GM23248 (cell line): ENCODE measurements around the gene JSRP1. TPM values are rescaled to one million over a fixed set of nuclear protein-coding genes. Genes with fewer than 3 reads are reported as not detected.

Experiments
- DNase-seq: peaks from one replicate; pipeline ENCODE4 v3.0.0-alpha.2; 2015
- H2AFZ ChIP-seq: fragments of 200-600 bp; sonication (generic); 2 replicates; pipeline ENCODE4 v1.6.1; 2016; ENCODE audit warnings: antibody characterized with exemption
- H3F3A ChIP-seq: fragments of 200-600 bp; sonication (generic); 2 replicates; pipeline ENCODE4 v1.6.1; 2016; ENCODE audit warnings: mild to moderate bottlenecking, antibody characterized with exemption, mixed run types; ENCODE audit not compliant: insufficient read depth
- H3K27ac ChIP-seq: fragments of 200-600 bp; sonication (generic); 2 replicates; pipeline ENCODE4 v1.5.1; 2016; ENCODE audit warnings: mild to moderate bottlenecking
- H3K27me3 ChIP-seq: fragments of 200-600 bp; sonication (generic); replicated peaks from 2 replicates; pipeline ENCODE4 v1.6.1; 2016; ENCODE audit warnings: mild to moderate bottlenecking; ENCODE audit not compliant: insufficient read depth
- H3K36me3 ChIP-seq: fragments of 200-600 bp; sonication (generic); 2 replicates; pipeline ENCODE4 v1.6.1; 2016; ENCODE audit warnings: low read depth, mild to moderate bottlenecking
- H3K4me1 ChIP-seq: fragments of 200-600 bp; sonication (generic); 2 replicates; pipeline ENCODE4 v1.6.1; 2016; ENCODE audit warnings: mild to moderate bottlenecking; ENCODE audit not compliant: insufficient read depth
- H3K4me2 ChIP-seq: fragments of 200-600 bp; sonication (generic); one replicate; pipeline ENCODE4 v1.6.1; 2016; ENCODE audit warnings: mild to moderate bottlenecking; ENCODE audit not compliant: unreplicated experiment
- H3K4me3 ChIP-seq: fragments of 200-600 bp; sonication (generic); 2 replicates; pipeline ENCODE4 v1.5.1; 2016; ENCODE audit warnings: mild to moderate bottlenecking
- H3K79me2 ChIP-seq: fragments of 200-600 bp; sonication (generic); 2 replicates; pipeline ENCODE4 v1.6.1; 2016; ENCODE audit warnings: mild to moderate bottlenecking; ENCODE audit not compliant: insufficient read depth
- H3K9ac ChIP-seq: fragments of 200-600 bp; sonication (generic); 2 replicates; pipeline ENCODE4 v1.6.1; 2016; ENCODE audit warnings: mild to moderate bottlenecking
- H3K9me2 ChIP-seq: fragments of 200-600 bp; sonication (generic); 2 replicates; pipeline ENCODE4 v1.6.1; 2016; ENCODE audit warnings: mixed run types, mild to moderate bottlenecking, moderate library complexity; ENCODE audit not compliant: insufficient read depth
- H3K9me3 ChIP-seq: fragments of 200-600 bp; sonication (generic); one replicate; pipeline ENCODE4 v1.6.1; 2017; ENCODE audit warnings: low read depth
- H4K20me1 ChIP-seq: fragments of 200-600 bp; sonication (generic); 2 replicates; pipeline ENCODE4 v1.6.0; 2016; ENCODE audit not compliant: insufficient read depth
- EZH2 ChIP-seq: fragments of 200-600 bp; sonication (generic); IDR thresholded peaks from 2 replicates; pipeline ENCODE4 v1.6.1; 2018; ENCODE audit warnings: antibody characterized with exemption, mild to moderate bottlenecking; ENCODE audit not compliant: insufficient read depth, poor library complexity, severe bottlenecking
- EZH2phosphoT487 ChIP-seq: fragments of 200-600 bp; sonication (generic); IDR thresholded peaks from 2 replicates; pipeline ENCODE4 v1.6.1; 2018; ENCODE audit warnings: antibody characterized with exemption, moderate library complexity, mild to moderate bottlenecking, low read depth; ENCODE audit not compliant: insufficient read depth
- WGBS, 2 experiments: methylation state at CpG; one replicate each; pipeline ENCODE4 v1.1.6; 2015 to 2017; ENCODE audit warnings: low lambda C conversion rate in 2 of 2, low coverage in 1 of 2; ENCODE audit errors: missing lambda C conversion rate in 2 of 2; 5-methylcytosine and 5-hydroxymethylcytosine counted together
- in situ Hi-C: fragments of 300-500 bp; cut with MboI; formaldehyde crosslinking; loops from 2 replicates; pipeline ENCODE4 v1.15.0; 2020
- polyA plus RNA-seq: library from polyadenylated mRNA; unstranded; fragments of >200 nt; fragmentation: Nextera tagmentation; extraction: Ambion mirVana; gene quantifications from 2 replicates; pipeline ENCODE4 v1.2.1, GENCODE V29; 2016
- total RNA-seq: library from RNA; depleted of rRNA; stranded (reverse); fragments of >200 nt; shearing (Covaris generic); gene quantifications from 2 replicates; pipeline ENCODE4 v1.2.3, GENCODE V29; 2014

JSRP1 gene
- total and polyA plus RNA-seq, 2 experiments from 2014 or later, result not detected

DNA sequence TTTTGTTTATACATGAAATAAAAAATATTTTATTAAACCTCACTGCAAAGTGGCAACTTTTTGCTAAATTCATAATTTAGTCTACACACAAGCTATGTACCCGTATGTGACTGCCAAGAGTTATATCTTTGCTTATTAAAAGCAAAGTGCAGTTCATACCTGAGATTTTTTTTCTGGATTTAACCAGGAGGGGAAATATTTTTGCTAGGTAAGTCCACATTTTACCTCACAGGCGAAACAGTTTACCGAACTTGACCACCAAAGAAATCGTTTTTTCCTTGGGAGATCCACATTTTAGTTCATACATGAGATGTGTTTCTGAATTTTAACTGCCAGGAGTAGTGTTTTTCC lies 12.2 kb upstream of the JSRP1 start:
- Histone ChIP-seq H3K9me3 (no peaks in the 10 kb centered on the region), H3K4me2 (peak overlapping the region; percentile 68), H3K4me1 (peaks cover 19% of the 10 kb centered on the region), H3K36me3 (no peaks in the 10 kb centered on the region; the same call in 1 of the 2 replicates), H3K79me2 (peaks cover 56% of the 10 kb centered on the region), H2AFZ (peak overlapping the region; percentile 83), H3K27ac (no peak overlapping the region), H3K27me3 (no peaks in the 10 kb centered on the region), H3K9me2 (no peaks in the 10 kb centered on the region), H3K4me3 (peak overlapping the region; percentile 76), H3F3A (no peaks in the 10 kb centered on the region), H4K20me1 (peaks cover 6% of the 10 kb centered on the region; the same call in 1 of the 2 replicates), H3K9ac (peak overlapping the region; percentile 68)
- WGBS, 2 experiments, result 32 to 35% methylated on average over 4 of the region's 4 CpGs
- TF ChIP-seq EZH2phosphoT487 (no peak), EZH2 (no peak)
- in situ Hi-C loops, result no loop called here
- DNase-seq, result no peak

DNA sequence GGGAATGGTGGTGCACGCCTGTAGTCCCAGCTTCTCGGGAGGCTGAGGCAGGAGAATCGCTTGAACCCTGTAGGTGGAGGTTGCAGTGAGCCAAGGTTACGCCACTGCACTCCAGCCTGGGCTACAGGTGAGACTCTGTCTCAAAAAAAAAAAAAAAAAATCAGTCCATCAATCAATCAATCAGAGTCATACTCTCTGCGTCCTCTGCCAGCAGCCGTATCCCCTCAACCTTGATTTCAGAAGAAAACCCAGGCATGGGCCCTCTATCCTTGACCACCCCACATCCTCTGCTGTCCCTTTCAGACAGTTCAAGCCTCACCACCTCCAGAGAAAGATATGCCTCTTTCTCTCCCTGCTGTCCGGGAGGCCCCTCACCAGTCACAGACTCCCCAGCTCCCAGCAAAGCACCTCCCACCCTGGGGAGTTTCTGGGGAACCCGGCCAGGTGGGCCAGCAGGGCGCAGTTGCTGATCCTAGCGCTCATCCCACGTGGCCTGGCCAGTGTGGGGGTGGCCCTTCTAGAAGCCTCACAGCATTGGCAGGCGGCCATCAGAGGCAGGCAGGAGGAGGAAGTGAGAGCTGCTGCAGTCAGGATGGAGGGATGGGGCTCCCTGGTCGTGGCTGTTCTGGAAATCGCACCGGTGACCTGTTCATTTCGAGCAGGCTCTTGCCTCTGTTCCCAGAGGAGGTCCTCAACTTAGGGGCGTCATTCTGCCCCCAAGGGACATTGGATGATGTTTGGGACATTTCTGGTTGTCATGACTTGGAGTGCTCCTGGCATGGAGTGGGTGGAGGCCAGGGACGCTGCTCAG lies 10.2 kb upstream of the JSRP1 start:
- peak; percentile 95 for DNase-seq
- no peaks in the 10 kb centered on the region for H4K20me1 ChIP-seq
- no peaks in the 10 kb centered on the region for H3K36me3 ChIP-seq
- H3K9me2 ChIP-seq, result no peaks in the 10 kb centered on the region
- peak overlapping the region; percentile 6; the same call in 1 of the 2 replicates for H3K4me3 ChIP-seq
- H2AFZ ChIP-seq, result peak overlapping the region; percentile 80
- no peaks in the 10 kb centered on the region for H3K9me3 ChIP-seq
- H3K9ac ChIP-seq, result peak overlapping the region; percentile 20; the same call in 1 of the 2 replicates
- peaks cover 12% of the 10 kb centered on the region; the same call in 1 of the 2 replicates for H3K4me1 ChIP-seq
- 0 out of 2 replicates have a peak overlapping the region, but pooled peaks have one; percentile 1 for H3K27ac ChIP-seq
- no peaks in the 10 kb centered on the region for H3K27me3 ChIP-seq
- TF ChIP-seq EZH2 (no peak), EZH2phosphoT487 (no peak)
- H3K4me2 ChIP-seq, result peak overlapping the region; percentile 24
- H3F3A ChIP-seq, result no peaks in the 10 kb centered on the region
- H3K79me2 ChIP-seq, result peaks cover 35% of the 10 kb centered on the region
- in situ Hi-C loops, result no loop called here
- WGBS, 2 experiments, result 33 to 35% methylated on average over 18 of the region's 18 CpGs

DNA sequence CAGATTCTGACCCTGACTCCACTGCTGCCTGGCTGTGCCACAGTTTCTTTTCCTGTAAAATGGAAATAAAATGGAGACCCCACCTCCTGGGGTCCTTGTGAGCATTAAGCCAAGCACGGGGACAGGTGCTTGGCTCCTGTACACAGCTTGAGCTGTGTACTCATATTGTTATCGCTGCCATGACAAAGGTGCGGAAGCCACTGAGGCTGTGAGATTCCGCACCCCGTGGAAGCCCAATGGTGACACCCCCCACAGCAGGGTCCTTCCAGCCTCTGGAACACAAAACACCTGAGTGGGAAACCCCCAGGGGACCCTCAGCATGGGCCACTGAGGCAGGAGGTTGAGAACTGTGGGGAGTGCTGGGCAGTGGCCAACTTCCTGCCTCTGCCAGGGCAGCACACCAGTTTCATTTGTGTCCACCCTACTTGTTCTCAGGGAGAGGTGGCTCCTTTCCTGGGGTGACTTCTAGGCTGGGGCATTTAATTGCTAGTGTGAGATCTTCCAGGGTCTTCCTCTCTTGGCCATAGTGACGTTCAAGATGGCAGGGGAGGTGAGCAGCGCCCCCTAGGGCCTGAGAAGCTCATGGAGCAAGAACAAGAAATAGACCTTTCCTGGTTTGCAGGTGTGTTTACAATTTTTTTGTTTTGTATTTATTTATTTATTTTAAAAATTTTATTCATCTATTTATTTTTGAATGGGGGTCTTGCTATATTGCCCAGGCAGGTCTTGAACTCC lies 5.4 kb upstream of the JSRP1 start:
- DNase-seq, result peak; percentile 39
- no peaks in the 10 kb centered on the region for H3K79me2 ChIP-seq
- in situ Hi-C loops, result no loop called here
- H3F3A ChIP-seq, result no peaks in the 10 kb centered on the region
- H3K36me3 ChIP-seq, result no peaks in the 10 kb centered on the region
- no peak for TF ChIP-seq EZH2
- no peak for TF ChIP-seq EZH2phosphoT487
- H3K9me2 ChIP-seq, result no peaks in the 10 kb centered on the region
- no peak overlapping the region for H3K4me2 ChIP-seq
- WGBS, 2 experiments, result 61 to 65% methylated on average over 7 of the region's 7 CpGs
- H3K9ac ChIP-seq, result no peak overlapping the region
- H3K4me3 ChIP-seq, result no peak overlapping the region
- no peaks in the 10 kb centered on the region for H4K20me1 ChIP-seq
- H3K27me3 ChIP-seq, result no peaks in the 10 kb centered on the region
- H3K27ac ChIP-seq, result no peak overlapping the region
- H2AFZ ChIP-seq, result no peak overlapping the region
- H3K4me1 ChIP-seq, result 0 out of 2 replicates have a peak, but pooled peaks cover 6% of the 10 kb centered on the region
- H3K9me3 ChIP-seq, result no peaks in the 10 kb centered on the region

DNA sequence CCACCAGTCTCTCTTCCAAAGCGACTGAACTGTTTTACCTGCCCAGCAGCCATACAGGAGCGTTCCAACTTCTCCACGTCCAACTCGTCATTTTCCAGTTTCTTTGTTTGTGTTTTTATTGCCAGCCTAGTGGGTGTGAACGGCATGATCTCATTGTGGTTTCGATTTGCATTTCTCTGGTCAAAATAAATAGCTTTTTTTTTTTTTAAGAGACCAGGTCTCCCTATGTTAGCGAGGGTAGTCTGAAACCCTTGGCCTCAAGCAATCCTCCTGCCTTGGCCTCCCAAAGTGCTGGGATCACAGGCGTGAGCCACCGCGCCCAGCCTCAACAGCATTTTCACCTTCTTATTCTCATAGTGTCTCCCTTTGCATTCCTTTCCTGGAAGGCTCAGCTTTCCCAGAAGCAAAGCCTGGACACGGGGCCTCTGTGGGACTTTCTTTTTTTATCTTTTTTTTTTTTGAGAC lies 4.2 kb upstream of the JSRP1 start:
- H3K4me2 ChIP-seq, result peak overlapping the region; percentile 48
- H3K27ac ChIP-seq, result no peak overlapping the region
- no peak overlapping the region for H2AFZ ChIP-seq
- no peaks in the 10 kb centered on the region for H4K20me1 ChIP-seq
- no peaks in the 10 kb centered on the region for H3K36me3 ChIP-seq
- in situ Hi-C loops, result no loop called here
- WGBS, 2 experiments, result 22 to 25% methylated on average over 11 of the region's 11 CpGs
- H3K4me1 ChIP-seq, result 0 out of 2 replicates have a peak, but pooled peaks cover 3% of the 10 kb centered on the region
- no peak overlapping the region for H3K4me3 ChIP-seq
- H3K27me3 ChIP-seq, result no peaks in the 10 kb centered on the region
- DNase-seq, result peak; percentile 76
- no peaks in the 10 kb centered on the region for H3K9me2 ChIP-seq
- no peaks in the 10 kb centered on the region for H3K9me3 ChIP-seq
- no peaks in the 10 kb centered on the region for H3F3A ChIP-seq
- no peak overlapping the region for H3K9ac ChIP-seq
- H3K79me2 ChIP-seq, result no peaks in the 10 kb centered on the region
- no peak for TF ChIP-seq EZH2phosphoT487
- TF ChIP-seq EZH2, result no peak
